Measurements from ENCODE around the gene CAB39. TPM values are rescaled to one million over a fixed set of nuclear protein-coding genes. Genes with fewer than 3 reads are reported as not detected.

CAB39 gene
- total RNA-seq, 2 donors from 2014 or later: 130 to 149 TPM

GRCh38 chr2:230674966-230675672, 37.5 kb upstream of the CAB39 start:
- Mint-ChIP-seq H3K4me1 (ENCODE audit: low read depth) (peaks cover 31% of the 10 kb centered on the region), H3K36me3 (ENCODE audit: insufficient read depth in 2 of 2) (peaks cover 5 to 16% of the 10 kb centered on the region in 2 donors), H3K4me3 (no peak overlapping the region), H3K9me3 (peaks cover 5 to 7% of the 10 kb centered on the region in 2 donors), H3K27me3 (ENCODE audit: low read depth) (no peaks in the 10 kb centered on the region), H3K27ac (no peak overlapping the region)
- DNase-seq (no peak), ATAC-seq (replicated peaks in 1 of 2) (peak in 1 of 2 donors; percentile 53)

GRCh38 chr2:230676546-230676945, 36.1 kb upstream of the CAB39 start:
- H3K27ac Mint-ChIP-seq: no peak overlapping the region
- peaks cover 5 to 16% of the 10 kb centered on the region in 2 donors for H3K36me3 Mint-ChIP-seq (ENCODE audit: insufficient read depth in 2 of 2)
- no peak for ATAC-seq (replicated peaks in 1 of 2)
- no peak overlapping the region for H3K4me3 Mint-ChIP-seq
- DNase-seq: no peak
- H3K27me3 Mint-ChIP-seq (ENCODE audit: low read depth): no peaks in the 10 kb centered on the region
- peaks cover 4 to 5% of the 10 kb centered on the region in 2 donors for H3K9me3 Mint-ChIP-seq
- H3K4me1 Mint-ChIP-seq (ENCODE audit: low read depth): peaks cover 31% of the 10 kb centered on the region

GRCh38 chr2:230677201-230677946, 35.3 kb upstream of the CAB39 start:
- H3K4me3 Mint-ChIP-seq: no peak overlapping the region
- peaks cover 30% of the 10 kb centered on the region for H3K4me1 Mint-ChIP-seq (ENCODE audit: low read depth)
- ATAC-seq (replicated peaks in 1 of 2): no peak
- DNase-seq: no peak
- peaks cover 5 to 16% of the 10 kb centered on the region in 2 donors for H3K36me3 Mint-ChIP-seq (ENCODE audit: insufficient read depth in 2 of 2)
- H3K27ac Mint-ChIP-seq: no peak overlapping the region
- H3K27me3 Mint-ChIP-seq (ENCODE audit: low read depth): no peaks in the 10 kb centered on the region
- H3K9me3 Mint-ChIP-seq: peaks cover 4 to 6% of the 10 kb centered on the region in 2 donors

- no peaks in the 10 kb centered on the region for H3K27me3 Mint-ChIP-seq (ENCODE audit: low read depth)
- H3K4me3 Mint-ChIP-seq: no peak overlapping the region
- H3K27ac Mint-ChIP-seq: no peak overlapping the region
- ATAC-seq (replicated peaks in 1 of 2): no peak
- peaks cover 4 to 6% of the 10 kb centered on the region in 2 donors for H3K9me3 Mint-ChIP-seq
- peaks cover 30% of the 10 kb centered on the region for H3K4me1 Mint-ChIP-seq (ENCODE audit: low read depth)
- no peak for DNase-seq
- peaks cover 5 to 16% of the 10 kb centered on the region in 2 donors for H3K36me3 Mint-ChIP-seq (ENCODE audit: insufficient read depth in 2 of 2)
Measured at GRCh38 chr2:230678018-230678417, 34.6 kb upstream of the CAB39 start.

- ATAC-seq (replicated peaks in 1 of 2): no peak
- Mint-ChIP-seq H3K27ac (no peak overlapping the region), H3K27me3 (ENCODE audit: low read depth) (no peaks in the 10 kb centered on the region), H3K4me1 (ENCODE audit: low read depth) (peaks cover 30% of the 10 kb centered on the region), H3K36me3 (ENCODE audit: insufficient read depth in 2 of 2) (peaks cover 5 to 16% of the 10 kb centered on the region in 2 donors), H3K4me3 (no peak overlapping the region), H3K9me3 (peaks cover 4 to 6% of the 10 kb centered on the region in 2 donors)
- DNase-seq: no peak
Measured at GRCh38 chr2:230678451-230678850, 34.2 kb upstream of the CAB39 start.

- Mint-ChIP-seq H3K36me3 (ENCODE audit: insufficient read depth in 2 of 2) (peaks cover 5 to 16% of the 10 kb centered on the region in 2 donors), H3K4me3 (no peak overlapping the region), H3K9me3 (peaks cover 4 to 6% of the 10 kb centered on the region in 2 donors), H3K27ac (peak overlapping the region; percentile 6), H3K4me1 (ENCODE audit: low read depth) (peaks cover 42% of the 10 kb centered on the region), H3K27me3 (ENCODE audit: low read depth) (no peaks in the 10 kb centered on the region)
- ATAC-seq (replicated peaks in 1 of 2) (peak; percentile 87 to 89), DNase-seq (peak; percentile 45 to 60)
Measured at GRCh38 chr2:230680463-230681170, 32.0 kb upstream of the CAB39 start.

- no peak overlapping the region for H3K4me3 Mint-ChIP-seq
- DNase-seq: no peak
- H3K36me3 Mint-ChIP-seq (ENCODE audit: insufficient read depth in 2 of 2): peaks cover 5 to 16% of the 10 kb centered on the region in 2 donors
- H3K27me3 Mint-ChIP-seq (ENCODE audit: low read depth): no peaks in the 10 kb centered on the region
- no peak for ATAC-seq (replicated peaks in 1 of 2)
- peaks cover 4 to 6% of the 10 kb centered on the region in 2 donors for H3K9me3 Mint-ChIP-seq
- peaks cover 42% of the 10 kb centered on the region for H3K4me1 Mint-ChIP-seq (ENCODE audit: low read depth)
- peak overlapping the region; percentile 6 for H3K27ac Mint-ChIP-seq
Measured at GRCh38 chr2:230681171-230681545, 31.5 kb upstream of the CAB39 start.

GRCh38 chr2:230682546-230682945, 30.1 kb upstream of the CAB39 start:
- Mint-ChIP-seq H3K27ac (no peak overlapping the region), H3K9me3 (peaks cover 1 to 3% of the 10 kb centered on the region in 2 donors), H3K4me1 (ENCODE audit: low read depth) (peaks cover 41% of the 10 kb centered on the region), H3K27me3 (ENCODE audit: low read depth) (no peaks in the 10 kb centered on the region), H3K36me3 (ENCODE audit: insufficient read depth in 2 of 2) (peaks cover 3 to 10% of the 10 kb centered on the region in 2 donors), H3K4me3 (no peak overlapping the region)
- DNase-seq (no peak), ATAC-seq (replicated peaks in 1 of 2) (no peak)

- Mint-ChIP-seq H3K27ac (no peak overlapping the region), H3K36me3 (ENCODE audit: insufficient read depth in 2 of 2) (no peaks in the 10 kb centered on the region), H3K4me1 (ENCODE audit: low read depth) (peaks cover 34% of the 10 kb centered on the region), H3K9me3 (peaks cover 0 to 1% of the 10 kb centered on the region in 2 donors), H3K27me3 (ENCODE audit: low read depth) (no peaks in the 10 kb centered on the region), H3K4me3 (no peak overlapping the region)
- no peak for ATAC-seq (replicated peaks in 1 of 2)
- DNase-seq: no peak
Measured at GRCh38 chr2:230684270-230685168, 28.1 kb upstream of the CAB39 start.

- Mint-ChIP-seq H3K4me3 (no peak overlapping the region), H3K27ac (no peak overlapping the region), H3K36me3 (ENCODE audit: insufficient read depth in 2 of 2) (no peaks in the 10 kb centered on the region), H3K27me3 (ENCODE audit: low read depth) (no peaks in the 10 kb centered on the region), H3K9me3 (peaks cover 0 to 1% of the 10 kb centered on the region in 2 donors), H3K4me1 (ENCODE audit: low read depth) (peaks cover 33% of the 10 kb centered on the region)
- ATAC-seq (replicated peaks in 1 of 2) (no peak), DNase-seq (no peak)
Measured at GRCh38 chr2:230685178-230685577, 27.5 kb upstream of the CAB39 start.

GRCh38 chr2:230687498-230687897, 25.1 kb upstream of the CAB39 start:
- Mint-ChIP-seq H3K4me3 (no peak overlapping the region), H3K4me1 (ENCODE audit: low read depth) (peaks cover 25% of the 10 kb centered on the region), H3K36me3 (ENCODE audit: insufficient read depth in 2 of 2) (no peaks in the 10 kb centered on the region), H3K27ac (no peak overlapping the region), H3K27me3 (ENCODE audit: low read depth) (no peaks in the 10 kb centered on the region), H3K9me3 (no peaks in the 10 kb centered on the region)
- DNase-seq (no peak), ATAC-seq (replicated peaks in 1 of 2) (no peak)

- no peak for DNase-seq
- Mint-ChIP-seq H3K36me3 (ENCODE audit: insufficient read depth in 2 of 2) (no peaks in the 10 kb centered on the region), H3K9me3 (no peaks in the 10 kb centered on the region), H3K4me1 (ENCODE audit: low read depth) (peaks cover 29% of the 10 kb centered on the region), H3K27ac (no peak overlapping the region), H3K4me3 (no peak overlapping the region), H3K27me3 (ENCODE audit: low read depth) (no peaks in the 10 kb centered on the region)
- no peak for ATAC-seq (replicated peaks in 1 of 2)
Measured at GRCh38 chr2:230688490-230688889, 24.2 kb upstream of the CAB39 start.
